Urinary bladder (tissue), 4 donors: ENCODE measurements around the gene PRKCE. TPM values are rescaled to one million over a fixed set of nuclear protein-coding genes. Genes with fewer than 3 reads are reported as not detected.

ENCODE experiments used
- DNase-seq: peaks from one replicate; pipeline ENCODE4 v3.0.0-alpha.2; 2015; ENCODE audit errors: extremely low spot score
- H3K27ac ChIP-seq: one replicate; pipeline ENCODE4 v1.5.1; 2013; ENCODE audit warnings: low read depth, mild to moderate bottlenecking, moderate library complexity
- H3K36me3 ChIP-seq: one replicate; pipeline ENCODE4 v1.6.1; 2013; ENCODE audit warnings: mild to moderate bottlenecking, moderate library complexity; ENCODE audit not compliant: insufficient read depth
- H3K4me1 ChIP-seq: one replicate; pipeline ENCODE4 v1.6.1; 2013; ENCODE audit warnings: mild to moderate bottlenecking, moderate library complexity; ENCODE audit not compliant: insufficient read depth
- H3K4me3 ChIP-seq: one replicate; pipeline ENCODE4 v1.5.1; 2013; ENCODE audit warnings: low read depth, low read length
- WGBS: extraction: QIAGEN DNeasy Blood & Tissue Kit; methylation state at CpG from one replicate; pipeline ENCODE4 v1.1.7; 2013; 5-methylcytosine and 5-hydroxymethylcytosine counted together
- polyA plus RNA-seq: library from polyadenylated mRNA; stranded (reverse); fragments of 200-250 nt; gene quantifications from one replicate; pipeline ENCODE4 v1.2.3, GENCODE V29; 2013
- total RNA-seq: library from RNA; depleted of rRNA; stranded (reverse); fragments of >200 nt; gene quantifications from one replicate; pipeline ENCODE4 v1.2.3, GENCODE V29; 2014
- donor health status: healthy with polysubstance abuse.
- donor health status: healthy.

PRKCE gene
- total and polyA plus RNA-seq, 2 donors = 9.9 to 29.7 TPM

- no peak for DNase-seq
- Histone ChIP-seq H3K27ac (peak overlapping the region; percentile 91), H3K4me3 (no peak overlapping the region), H3K36me3 (no peaks in the 10 kb centered on the region), H3K4me1 (peaks cover 3% of the 10 kb centered on the region)
- WGBS = 26% methylated on average over 10 of the region's 10 CpGs
Observed at GRCh38 chr2:46164529-46165301, 513.2 kb downstream of the PRKCE start.

- Histone ChIP-seq H3K36me3 (no peaks in the 10 kb centered on the region), H3K27ac (no peak overlapping the region), H3K4me3 (no peak overlapping the region), H3K4me1 (peaks cover 3% of the 10 kb centered on the region)
- WGBS = 98% methylated on average over 9 of the region's 9 CpGs
- DNase-seq = no peak
Observed at GRCh38 chr2:46165916-46166315, 514.4 kb downstream of the PRKCE start.

GRCh38 chr2:46167406-46167805 lies 515.9 kb downstream of the PRKCE start:
- 95% methylated on average over 9 of the region's 9 CpGs for WGBS
- no peak overlapping the region for H3K27ac ChIP-seq
- no peak for DNase-seq
- no peaks in the 10 kb centered on the region for H3K36me3 ChIP-seq
- no peak overlapping the region for H3K4me3 ChIP-seq
- H3K4me1 ChIP-seq = peaks cover 3% of the 10 kb centered on the region

GRCh38 chr2:46167924-46168323 lies 516.4 kb downstream of the PRKCE start:
- Histone ChIP-seq H3K4me1 (peaks cover 3% of the 10 kb centered on the region), H3K36me3 (no peaks in the 10 kb centered on the region), H3K4me3 (no peak overlapping the region), H3K27ac (no peak overlapping the region)
- DNase-seq = no peak
- 88% methylated on average over 3 of the region's 3 CpGs for WGBS

GRCh38 chr2:46169467-46169866 lies 518.0 kb downstream of the PRKCE start:
- H3K27ac ChIP-seq = no peak overlapping the region
- no peaks in the 10 kb centered on the region for H3K36me3 ChIP-seq
- WGBS = 88% methylated on average over 6 of the region's 6 CpGs
- H3K4me3 ChIP-seq = no peak overlapping the region
- DNase-seq = no peak
- peaks cover 3% of the 10 kb centered on the region for H3K4me1 ChIP-seq

- H3K27ac ChIP-seq = no peak overlapping the region
- H3K36me3 ChIP-seq = no peaks in the 10 kb centered on the region
- no peak for DNase-seq
- peaks cover 3% of the 10 kb centered on the region for H3K4me1 ChIP-seq
- 30% methylated on average over 2 of the region's 2 CpGs for WGBS
- no peak overlapping the region for H3K4me3 ChIP-seq
Observed at GRCh38 chr2:46170026-46170425, 518.6 kb downstream of the PRKCE start.

- no peaks in the 10 kb centered on the region for H3K36me3 ChIP-seq
- WGBS = 67% methylated on average over 9 of the region's 9 CpGs
- H3K4me1 ChIP-seq = peaks cover 3% of the 10 kb centered on the region
- no peak overlapping the region for H3K27ac ChIP-seq
- no peak overlapping the region for H3K4me3 ChIP-seq
- no peak for DNase-seq
Observed at GRCh38 chr2:46170611-46171350, 519.3 kb downstream of the PRKCE start.

GRCh38 chr2:46171411-46171953 lies 520.0 kb downstream of the PRKCE start:
- no peak for DNase-seq
- Histone ChIP-seq H3K36me3 (no peaks in the 10 kb centered on the region), H3K27ac (no peak overlapping the region), H3K4me3 (no peak overlapping the region), H3K4me1 (peaks cover 3% of the 10 kb centered on the region)
- WGBS = 44% methylated on average over 9 of the region's 9 CpGs

GRCh38 chr2:46171996-46172546 lies 520.6 kb downstream of the PRKCE start:
- peaks cover 3% of the 10 kb centered on the region for H3K4me1 ChIP-seq
- 82% methylated on average over 14 of the region's 14 CpGs for whole genome bisulfite sequencing
- peak overlapping the region; percentile 61 for H3K27ac ChIP-seq
- DNase-seq = peak; percentile 28
- H3K4me3 ChIP-seq = no peak overlapping the region
- H3K36me3 ChIP-seq = no peaks in the 10 kb centered on the region

- 96% methylated on average over 4 of the region's 4 CpGs for WGBS
- Histone ChIP-seq H3K4me1 (peaks cover 3% of the 10 kb centered on the region), H3K27ac (no peak overlapping the region), H3K36me3 (no peaks in the 10 kb centered on the region), H3K4me3 (no peak overlapping the region)
- no peak for DNase-seq
Observed at GRCh38 chr2:46173030-46173429, 521.6 kb downstream of the PRKCE start.

GRCh38 chr2:46173636-46174250 lies 522.3 kb downstream of the PRKCE start:
- Histone ChIP-seq H3K4me3 (no peak overlapping the region), H3K4me1 (peaks cover 2% of the 10 kb centered on the region), H3K36me3 (no peaks in the 10 kb centered on the region), H3K27ac (no peak overlapping the region)
- 88% methylated on average over 7 of the region's 7 CpGs for WGBS
- no peak for DNase-seq

- DNase-seq = no peak
- WGBS = 82% methylated on average over 14 of the region's 14 CpGs
- no peaks in the 10 kb centered on the region for H3K4me1 ChIP-seq
Observed at GRCh38 chr2:46174345-46175170, 523.1 kb downstream of the PRKCE start.

GRCh38 chr2:46175419-46175818 lies 523.9 kb downstream of the PRKCE start:
- 81% methylated on average over 4 of the region's 4 CpGs for WGBS
- no peak overlapping the region for H3K4me3 ChIP-seq
- H3K4me1 ChIP-seq = no peaks in the 10 kb centered on the region
- H3K36me3 ChIP-seq = no peaks in the 10 kb centered on the region
- no peak overlapping the region for H3K27ac ChIP-seq
- no peak for DNase-seq

More at GRCh38 chr2:46174345-46175170, 523.1 kb downstream of the PRKCE start:
- H3K4me3 ChIP-seq = no peak overlapping the region
- H3K36me3 ChIP-seq = no peaks in the 10 kb centered on the region
- H3K27ac ChIP-seq = no peak overlapping the region
